HepG2 (cell line): ENCODE results near the gene EI24. TPM values are rescaled to one million over a fixed set of nuclear protein-coding genes. Genes with fewer than 3 reads are reported as not detected.

Experiments used
- ATAC-seq: fragments of 200-7000 bp; cut with Tn5 transposase; 3 replicates; pipeline ENCODE4 v1.9.1; 2020; ENCODE audit warnings: mild to moderate bottlenecking, moderate library complexity
- BruUV-seq: library from RNA; stranded (reverse); fragments of 400-500 nt; replicated peaks from 2 replicates; lab custom pipeline; 2021; lab: Mats Ljungman, UMichigan
- CTCF ChIA-PET: fragments of 300-600 bp; formaldehyde crosslinking; extraction: SDS; loops from one replicate; lab custom pipeline; 2021; ENCODE audit warnings: low total read pairs, inconsistent platforms, low intra/inter-chr PET ratio; lab: Yijun Ruan, JAX
- POLR2A ChIA-PET: fragments of 350-600 bp; sonication (Branson Sonifier 250); formaldehyde crosslinking; loops from one replicate; lab custom pipeline; 2020; ENCODE audit warnings: antibody characterized with exemption, inconsistent platforms; lab: Yijun Ruan, JAX
- DNase-seq: peaks from one replicate; pipeline ENCODE4 v3.0.0-alpha.2; 2015; ENCODE audit warnings: low spot score
- FAIRE-seq: peaks from 3 replicates; lab custom pipeline; 2011; peaks lifted over from hg19 to GRCh38; lab: Jason Lieb, UNC
- H2AFZ ChIP-seq: one replicate; pipeline ENCODE4 v1.6.1; 2011; ENCODE audit warnings: low read length, inconsistent platforms
- H3K27ac ChIP-seq: fragments of 300-600 bp; 3 replicates; pipeline ENCODE4 v1.8.0; 2011; ENCODE audit warnings: mixed run types, mild to moderate bottlenecking, mixed read lengths, low read length, inconsistent platforms; ENCODE audit not compliant: insufficient read depth; ENCODE audit errors: extremely low read length
- H3K27me3 ChIP-seq, 2 experiments: fragments of 200-600 bp in 1 of 2; 2 replicates in 1 of 2; 3 replicates in 1 of 2; pipeline versions ENCODE4 v1.6.0 to v1.8.0; 2011; ENCODE audit warnings: low read length in 2 of 2, mild to moderate bottlenecking in 2 of 2, moderate library complexity in 2 of 2, inconsistent platforms in 1 of 2; ENCODE audit not compliant: insufficient read depth in 2 of 2, control insufficient read depth in 1 of 2
- H3K36me3 ChIP-seq, 2 experiments: fragments of 200-600 bp in 1 of 2; replicated peaks in 1 of 2; 2 replicates in 1 of 2; 3 replicates in 1 of 2; pipeline versions ENCODE4 v1.5.1 to v1.8.0; 2011; ENCODE audit warnings: low read length in 2 of 2, inconsistent platforms in 1 of 2; ENCODE audit not compliant: insufficient read depth in 2 of 2, control insufficient read depth in 1 of 2
- H3K4me1 ChIP-seq: 2 replicates; pipeline ENCODE4 v1.5.1; 2012; ENCODE audit warnings: low read length, inconsistent platforms; ENCODE audit not compliant: insufficient read depth
- H3K4me2 ChIP-seq: 2 replicates; pipeline ENCODE4 v1.6.0; 2011; ENCODE audit warnings: low read depth, low read length, inconsistent platforms
- H3K4me3 ChIP-seq, 3 experiments: fragments of 200-600 bp in 1 of 3; sonication (generic), shearing (Covaris generic) in 1 of 3; replicated peaks in 1 of 3; 2 replicates each; pipeline ENCODE4 v1.5.1; 2011 to 2016; ENCODE audit warnings: low read length in 3 of 3, inconsistent platforms in 2 of 3, low read depth in 2 of 3, mild to moderate bottlenecking in 2 of 3, control low read depth in 1 of 3, mixed read lengths in 1 of 3; ENCODE audit not compliant: insufficient read depth in 1 of 3
- H3K79me2 ChIP-seq: one replicate; pipeline ENCODE4 v1.6.1; 2011; ENCODE audit warnings: low read length, inconsistent platforms; ENCODE audit not compliant: insufficient read depth
- H3K9ac ChIP-seq: 2 replicates; pipeline ENCODE4 v1.6.0; 2011; ENCODE audit warnings: mild to moderate bottlenecking, low read depth, low read length, inconsistent platforms; ENCODE audit not compliant: insufficient read depth
- H3K9me3 ChIP-seq: 2 replicates; pipeline ENCODE4 v1.5.1; 2012; ENCODE audit warnings: mild to moderate bottlenecking, low read length
- H4K20me1 ChIP-seq: 2 replicates; pipeline ENCODE4 v1.6.0; 2011; ENCODE audit warnings: inconsistent platforms, mild to moderate bottlenecking, low read length, moderate library complexity; ENCODE audit not compliant: insufficient read depth
- BCL6 ChIP-seq: IDR thresholded peaks from 2 replicates; pipeline ENCODE4 v1.6.1; 2016; ENCODE audit warnings: missing genetic modification reagents, missing compliant biosample characterization
- CEBPG ChIP-seq: IDR thresholded peaks from 2 replicates; pipeline ENCODE4 v1.6.1; 2016
- CHD4 ChIP-seq: fragments of 200-600 bp; sonication (generic); IDR thresholded peaks from 2 replicates; pipeline ENCODE4 v1.7.0; 2017; ENCODE audit warnings: mild to moderate bottlenecking, low read length, borderline replicate concordance
- EP300 ChIP-seq, 3 experiments: sonication (generic) in 1 of 3; formaldehyde crosslinking in 1 of 3; IDR thresholded peaks; 2 replicates each; pipeline versions ENCODE4 v1.5.1 to v1.6.1; 2011 to 2020; ENCODE audit warnings: low read depth in 2 of 3, low read length in 2 of 3, borderline replicate concordance in 1 of 3, improper control_type of control experiment in 1 of 3, mild to moderate bottlenecking in 1 of 3, missing genetic modification reagents in 1 of 3, moderate library complexity in 1 of 3
- FOXA3 ChIP-seq: IDR thresholded peaks from 2 replicates; pipeline ENCODE4 v1.6.1; 2016; ENCODE audit warnings: missing genetic modification reagents, missing compliant biosample characterization
- FOXJ3 ChIP-seq: sonication (generic); formaldehyde crosslinking; IDR thresholded peaks from 2 replicates; pipeline ENCODE4 v1.4.0; 2020; ENCODE audit warnings: missing genetic modification reagents, mild to moderate bottlenecking, borderline replicate concordance
- FOXP4 ChIP-seq: sonication (generic); formaldehyde crosslinking; IDR thresholded peaks from 2 replicates; pipeline ENCODE4 v1.4.0; 2020; ENCODE audit warnings: missing genetic modification reagents
- GATAD2A ChIP-seq: IDR thresholded peaks from 2 replicates; pipeline ENCODE4 v1.6.1; 2016
- HMG20A ChIP-seq: IDR thresholded peaks from 2 replicates; pipeline ENCODE4 v1.6.1; 2016; ENCODE audit warnings: borderline replicate concordance
- KAT8 ChIP-seq: IDR thresholded peaks from 2 replicates; pipeline ENCODE4 v1.6.1; 2016; ENCODE audit warnings: missing genetic modification reagents, missing compliant biosample characterization
- KLF15 ChIP-seq: sonication (generic); formaldehyde crosslinking; IDR thresholded peaks from 2 replicates; pipeline ENCODE4 v1.8.1; 2023; ENCODE audit warnings: borderline replicate concordance, mild to moderate bottlenecking, inconsistent platforms, missing genetic modification reagents, mixed read lengths
- NR2F2 ChIP-seq: IDR thresholded peaks from 2 replicates; pipeline ENCODE4 v1.6.1; 2012; ENCODE audit warnings: low read depth, inconsistent platforms, borderline replicate concordance
- NR2F6 ChIP-seq, 2 experiments: IDR thresholded peaks; 2 replicates each; pipeline ENCODE4 v1.6.1; 2016; ENCODE audit warnings: antibody characterized with exemption in 1 of 2, mild to moderate bottlenecking in 1 of 2
- PITX1 ChIP-seq: sonication (generic); formaldehyde crosslinking; IDR thresholded peaks from 2 replicates; pipeline ENCODE4 v1.5.1; 2020; ENCODE audit warnings: mild to moderate bottlenecking, missing genetic modification reagents
- RARA ChIP-seq: IDR thresholded peaks from 2 replicates; pipeline ENCODE4 v1.6.1; 2016; ENCODE audit warnings: missing genetic modification reagents, missing compliant biosample characterization
- RXRA ChIP-seq: sonication (generic); formaldehyde crosslinking; IDR thresholded peaks from 2 replicates; pipeline ENCODE4 v1.5.1; 2020; ENCODE audit warnings: missing genetic modification reagents
- RXRB ChIP-seq: IDR thresholded peaks from 2 replicates; pipeline ENCODE4 v1.6.1; 2016; ENCODE audit warnings: borderline replicate concordance, missing genetic modification reagents, missing compliant biosample characterization
- SOX6 ChIP-seq, 2 experiments: fragments of 450-650 bp in 1 of 2; sonication (generic) in 1 of 2; formaldehyde crosslinking in 1 of 2; IDR thresholded peaks; 2 replicates each; pipeline versions ENCODE4 v1.4.0 to v1.6.1; 2017 to 2020; ENCODE audit warnings: antibody characterized with exemption in 1 of 2, mild to moderate bottlenecking in 1 of 2, missing genetic modification reagents in 1 of 2
- SP4 ChIP-seq: sonication (generic); formaldehyde crosslinking; IDR thresholded peaks from 2 replicates; pipeline ENCODE4 v1.8.1; 2023; ENCODE audit warnings: mild to moderate bottlenecking, missing genetic modification reagents
- TRIM24 ChIP-seq: sonication (generic); formaldehyde crosslinking; IDR thresholded peaks from 2 replicates; pipeline ENCODE4 v1.8.0; 2022; ENCODE audit warnings: mild to moderate bottlenecking, missing genetic modification reagents
- ZC3H4 ChIP-seq: sonication (generic); formaldehyde crosslinking; IDR thresholded peaks from 2 replicates; pipeline ENCODE4 v1.4.0; 2020; ENCODE audit warnings: missing genetic modification reagents, borderline replicate concordance
- ZNF839 ChIP-seq: sonication (generic); formaldehyde crosslinking; IDR thresholded peaks from 2 replicates; pipeline ENCODE4 v1.4.0; 2020; ENCODE audit warnings: missing genetic modification reagents, mild to moderate bottlenecking, borderline replicate concordance
- WGBS: methylation state at CpG from one replicate; pipeline ENCODE4 v1.1.6; 2017; ENCODE audit warnings: low lambda C conversion rate; 5-methylcytosine and 5-hydroxymethylcytosine counted together
- in situ Hi-C: cut with HindIII; loops from 2 replicates; pipeline ENCODE4 v1.10.0; 2017; ENCODE audit warnings: low pct_unique_long_range_greater_than_20kb; ENCODE audit not compliant: extremely low pct_ligation_motif_present
- intact Hi-C: fragments of 100-400 bp; cut with micrococcal nuclease; formaldehyde crosslinking; loops from one replicate; pipeline ENCODE4 v1.10.0; 2022; ENCODE audit not compliant: unreplicated experiment
- polyA plus RNA-seq, 8 experiments: library from polyadenylated mRNA; depleted of rRNA in 3 of 8; stranded (reverse) in 7 of 8; unstranded in 1 of 8; fragments of >200 nt; fragmentation: Illumina TruSeq in 4 of 8; extraction: Trizol in 4 of 8; gene quantifications; 2 replicates each; pipeline versions ENCODE4 v1.2.1 to v1.2.3, GENCODE V29; 2011 to 2016; ENCODE audit warnings: low read depth in 4 of 8, missing spikeins in 1 of 8, mixed read lengths in 1 of 8; ENCODE audit not compliant: insufficient read depth in 1 of 8
- total RNA-seq, 5 experiments: library from RNA; depleted of rRNA; stranded (reverse); fragments of >200 nt; fragmentation: Illumina TruSeq; extraction: Trizol; gene quantifications; 2 replicates each; pipeline ENCODE4 v1.2.3, GENCODE V29; 2016; ENCODE audit warnings: low read depth in 1 of 5
- TF ChIP-seq, protein P1 (sequence below): sonication (generic); formaldehyde crosslinking; IDR thresholded peaks from 2 replicates; pipeline ENCODE4 v1.5.0; 2020; ENCODE audit warnings: mild to moderate bottlenecking, missing genetic modification reagents

EI24 gene
- total and polyA plus RNA-seq, 2 of the 13 experiments (the other 11 are each of a cell fraction or from before 2014, with no cell fraction given), result 84.7 to 126 TPM

DNA sequence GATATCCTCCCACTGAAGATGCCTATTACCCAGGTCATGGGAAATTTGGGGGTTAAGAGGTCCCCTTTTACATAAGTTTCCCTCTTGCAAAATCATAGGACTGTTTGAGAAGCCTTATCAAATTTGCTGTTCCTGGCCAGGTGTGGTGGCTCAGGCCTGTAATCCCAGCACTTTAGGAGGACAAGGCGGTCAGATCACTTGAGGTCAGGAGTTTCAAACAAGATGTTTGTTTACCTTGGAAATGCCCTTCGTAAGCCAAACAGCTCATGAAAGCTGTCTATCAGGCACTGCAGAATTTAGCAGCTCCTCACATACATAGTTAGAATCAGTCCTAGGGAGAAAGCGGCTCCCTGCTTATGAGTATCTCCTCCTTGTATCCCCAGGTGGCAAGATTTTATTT, 4.9 kb upstream of the EI24 start:
- intact Hi-C loops (no loop called here), in situ Hi-C loops (no loop called here)
- peak; percentile 28 for DNase-seq
- no TSS peak for BruUV-seq
- Histone ChIP-seq H3K36me3 (no peaks in the 10 kb centered on the region), H3K27ac (no peak overlapping the region), H3K9ac (no peak overlapping the region), H3K4me2 (peak overlapping the region; percentile 40; the same call in 1 of the 2 replicates), H3K4me1 (peaks cover 47% of the 10 kb centered on the region), H3K4me3 (no peak overlapping the region), H3K79me2 (peaks cover under 1% of the 10 kb centered on the region), H3K27me3 (no peaks in the 10 kb centered on the region), H3K9me3 (no peaks in the 10 kb centered on the region), H2AFZ (no peak overlapping the region), H4K20me1 (no peaks in the 10 kb centered on the region)
- ATAC-seq, result no peak; the same call in 2 of the 3 replicates
- FAIRE-seq, result no peak
- ChIA-PET POLR2A (no interaction called here), CTCF (no interaction called here)
- WGBS, result 0% methylated on average over 2 of the region's 3 CpGs
- peak; percentile 65 for TF ChIP-seq RXRB (CRISPR knock-in tag)
- TF ChIP-seq ZNF839 (CRISPR knock-in tag), result no peak
- TF ChIP-seq, protein P1, sequence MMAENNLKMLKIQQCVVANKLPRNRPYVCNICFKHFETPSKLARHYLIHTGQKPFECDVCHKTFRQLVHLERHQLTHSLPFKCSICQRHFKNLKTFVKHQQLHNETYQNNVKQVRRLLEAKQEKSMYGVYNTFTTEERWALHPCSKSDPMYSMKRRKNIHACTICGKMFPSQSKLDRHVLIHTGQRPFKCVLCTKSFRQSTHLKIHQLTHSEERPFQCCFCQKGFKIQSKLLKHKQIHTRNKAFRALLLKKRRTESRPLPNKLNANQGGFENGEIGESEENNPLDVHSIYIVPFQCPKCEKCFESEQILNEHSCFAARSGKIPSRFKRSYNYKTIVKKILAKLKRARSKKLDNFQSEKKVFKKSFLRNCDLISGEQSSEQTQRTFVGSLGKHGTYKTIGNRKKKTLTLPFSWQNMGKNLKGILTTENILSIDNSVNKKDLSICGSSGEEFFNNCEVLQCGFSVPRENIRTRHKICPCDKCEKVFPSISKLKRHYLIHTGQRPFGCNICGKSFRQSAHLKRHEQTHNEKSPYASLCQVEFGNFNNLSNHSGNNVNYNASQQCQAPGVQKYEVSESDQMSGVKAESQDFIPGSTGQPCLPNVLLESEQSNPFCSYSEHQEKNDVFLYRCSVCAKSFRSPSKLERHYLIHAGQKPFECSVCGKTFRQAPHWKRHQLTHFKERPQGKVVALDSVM (CRISPR knock-in tag), result no peak
- peak in 1 of 2 experiments; percentile 46; a peak in 2 of 4 replicates for TF ChIP-seq EP300 (IDR thresholded peaks at IDR 0.05; ENCODE audit: low read depth in 2 of 2, low read length in 2 of 2)
- TF ChIP-seq EP300 (CRISPR knock-in tag; IDR thresholded peaks at IDR 0.05; ENCODE audit: borderline replicate concordance), result no peak
- TF ChIP-seq HMG20A (CRISPR knock-in tag), result 0 out of 2 replicates have a peak, but pooled peaks have one; percentile 12
- no peak for TF ChIP-seq CHD4
- TF ChIP-seq RXRA (CRISPR knock-in tag), result no peak; the same call in 1 of the 2 replicates
- TF ChIP-seq KAT8 (CRISPR knock-in tag), result no peak
- peak; percentile 61; the same call in 1 of the 2 replicates for TF ChIP-seq FOXA3
- TF ChIP-seq SOX6 (IDR thresholded peaks at IDR 0.05), result no peak
- peak; percentile 30 for TF ChIP-seq SOX6 (CRISPR knock-in tag; IDR thresholded peaks at IDR 0.05)
- TF ChIP-seq SP4 (CRISPR knock-in tag), result no peak
- TF ChIP-seq BCL6, result peak; percentile 38; the same call in 1 of the 2 replicates
- TF ChIP-seq NR2F6 (IDR thresholded peaks at IDR 0.05), result peak; percentile 51; the same call in 1 of the 2 replicates
- peak; percentile 37; the same call in 1 of the 2 replicates for TF ChIP-seq NR2F6 (CRISPR knock-in tag; IDR thresholded peaks at IDR 0.05)
- no peak for TF ChIP-seq TRIM24 (CRISPR knock-in tag)
- peak; percentile 57; the same call in 1 of the 2 replicates for TF ChIP-seq RARA (CRISPR knock-in tag)
- TF ChIP-seq FOXP4 (CRISPR knock-in tag), result peak; percentile 66
- peak; percentile 34; the same call in 1 of the 2 replicates for TF ChIP-seq GATAD2A (CRISPR knock-in tag)
- 0 out of 2 replicates have a peak, but pooled peaks have one; percentile 17 for TF ChIP-seq CEBPG
- peak; percentile 26; the same call in 1 of the 2 replicates for TF ChIP-seq PITX1 (CRISPR knock-in tag)
- TF ChIP-seq ZC3H4 (CRISPR knock-in tag), result no peak
- 0 out of 2 replicates have a peak, but pooled peaks have one; percentile 36 for TF ChIP-seq NR2F2
- TF ChIP-seq FOXJ3, result peak; percentile 48; the same call in 1 of the 2 replicates
- no peak for TF ChIP-seq KLF15
